ENCODE measurements around the gene SOCS1. TPM values are rescaled to one million over a fixed set of nuclear protein-coding genes. Genes with fewer than 3 reads are reported as not detected.

Gene SOCS1
- total RNA-seq, 1 experiment from 2014 or later: 2.6 TPM

GRCh38 chr16:11263737-11264136 is 7.7 kb upstream of the SOCS1 start:
- no peaks in the 10 kb centered on the region for H3K4me1 ChIP-seq (ENCODE audit: insufficient read depth, low read length, poor library complexity, severe bottlenecking)
- BruUV-seq (replicated peaks): no TSS peak
- CTCF ChIA-PET: interaction anchor here (0.8 kb wide), 1 partner anchor 9 kb away, joined by 3 read pairs; no protein-coding TSS in a partner anchor
- no peaks in the 10 kb centered on the region for H3K27me3 ChIP-seq (replicated peaks; ENCODE audit: insufficient read depth, low read depth, low read length, poor library complexity)
- no peak overlapping the region for H3K27ac ChIP-seq (ENCODE audit: low read depth, low read length, poor library complexity, severe bottlenecking)
- H3K4me3 ChIP-seq (ENCODE audit: low read depth, low read length, poor library complexity, severe bottlenecking): no peak overlapping the region
- intact Hi-C loops (cut with micrococcal nuclease; ENCODE audit: unreplicated experiment): no loop called here
- H3K36me3 ChIP-seq (ENCODE audit: insufficient read depth, low read length, poor library complexity, severe bottlenecking): no peaks in the 10 kb centered on the region
- no peaks in the 10 kb centered on the region for H3K9me3 ChIP-seq (ENCODE audit: low read depth, low read length, poor library complexity, severe bottlenecking)
- no peak for DNase-seq (ENCODE audit: low spot score)
- TF ChIP-seq, protein P1, sequence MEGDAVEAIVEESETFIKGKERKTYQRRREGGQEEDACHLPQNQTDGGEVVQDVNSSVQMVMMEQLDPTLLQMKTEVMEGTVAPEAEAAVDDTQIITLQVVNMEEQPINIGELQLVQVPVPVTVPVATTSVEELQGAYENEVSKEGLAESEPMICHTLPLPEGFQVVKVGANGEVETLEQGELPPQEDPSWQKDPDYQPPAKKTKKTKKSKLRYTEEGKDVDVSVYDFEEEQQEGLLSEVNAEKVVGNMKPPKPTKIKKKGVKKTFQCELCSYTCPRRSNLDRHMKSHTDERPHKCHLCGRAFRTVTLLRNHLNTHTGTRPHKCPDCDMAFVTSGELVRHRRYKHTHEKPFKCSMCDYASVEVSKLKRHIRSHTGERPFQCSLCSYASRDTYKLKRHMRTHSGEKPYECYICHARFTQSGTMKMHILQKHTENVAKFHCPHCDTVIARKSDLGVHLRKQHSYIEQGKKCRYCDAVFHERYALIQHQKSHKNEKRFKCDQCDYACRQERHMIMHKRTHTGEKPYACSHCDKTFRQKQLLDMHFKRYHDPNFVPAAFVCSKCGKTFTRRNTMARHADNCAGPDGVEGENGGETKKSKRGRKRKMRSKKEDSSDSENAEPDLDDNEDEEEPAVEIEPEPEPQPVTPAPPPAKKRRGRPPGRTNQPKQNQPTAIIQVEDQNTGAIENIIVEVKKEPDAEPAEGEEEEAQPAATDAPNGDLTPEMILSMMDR (conservative IDR thresholded peaks at IDR 0.05; ENCODE audit: low read depth, low read length): no peak
- TF ChIP-seq EZH2 (IDR thresholded peaks at IDR 0.05; ENCODE audit: borderline replicate concordance, low read depth, low read length, poor library complexity, severe bottlenecking): no peak
- POLR2A ChIA-PET (ENCODE audit: low non-redundant PET): no interaction called here

DNA sequence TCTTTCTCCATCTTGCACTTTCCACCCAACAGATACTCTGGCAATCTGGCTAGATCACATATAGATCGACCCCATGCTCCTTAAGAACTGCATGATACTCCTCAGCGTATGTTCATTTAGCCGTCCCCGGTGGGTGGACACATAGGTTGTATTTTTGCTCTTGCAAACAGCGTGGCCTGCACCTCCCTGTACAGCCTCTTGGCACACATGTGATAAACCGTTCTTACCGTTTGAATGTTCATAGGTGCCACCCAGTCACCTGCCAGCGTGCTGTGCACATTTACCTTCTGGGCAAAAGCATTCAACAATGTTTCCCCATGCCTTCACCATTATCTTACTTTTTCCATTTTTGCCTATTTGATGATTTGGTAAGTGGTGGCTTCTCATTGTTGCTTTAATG is 6.9 kb upstream of the SOCS1 start:
- Histone ChIP-seq H3K4me3 (ENCODE audit: low read depth, low read length, poor library complexity, severe bottlenecking) (no peak overlapping the region), H3K9me3 (ENCODE audit: low read depth, low read length, poor library complexity, severe bottlenecking) (no peaks in the 10 kb centered on the region), H3K36me3 (ENCODE audit: insufficient read depth, low read length, poor library complexity, severe bottlenecking) (no peaks in the 10 kb centered on the region), H3K4me1 (ENCODE audit: insufficient read depth, low read length, poor library complexity, severe bottlenecking) (no peaks in the 10 kb centered on the region), H3K27me3 (replicated peaks; ENCODE audit: insufficient read depth, low read depth, low read length, poor library complexity) (no peaks in the 10 kb centered on the region), H3K27ac (ENCODE audit: low read depth, low read length, poor library complexity, severe bottlenecking) (no peak overlapping the region)
- intact Hi-C loops (cut with micrococcal nuclease; ENCODE audit: unreplicated experiment): no loop called here
- ChIA-PET CTCF (interaction anchor here (0.8 kb wide), 1 partner anchor 292 kb away, joined by 5 read pairs; no protein-coding TSS in a partner anchor), POLR2A (ENCODE audit: low non-redundant PET) (no interaction called here)
- DNase-seq (ENCODE audit: low spot score): no peak
- TF ChIP-seq, protein P1 (conservative IDR thresholded peaks at IDR 0.05; ENCODE audit: low read depth, low read length): no peak
- TF ChIP-seq EZH2 (IDR thresholded peaks at IDR 0.05; ENCODE audit: borderline replicate concordance, low read depth, low read length, poor library complexity, severe bottlenecking): no peak
- BruUV-seq (replicated peaks): no TSS peak

GRCh38 chr16:11260596-11260966 is 4.6 kb upstream of the SOCS1 start:
- CTCF ChIA-PET: interaction anchor here (0.5 to 0.9 kb wide), 2 partner anchors 111 to 138 kb away, joined by 3 to 4 read pairs; no protein-coding TSS in a partner anchor
- no peaks in the 10 kb centered on the region for H3K27me3 ChIP-seq (replicated peaks; ENCODE audit: insufficient read depth, low read depth, low read length, poor library complexity)
- H3K27ac ChIP-seq (ENCODE audit: low read depth, low read length, poor library complexity, severe bottlenecking): no peak overlapping the region
- intact Hi-C loops (cut with micrococcal nuclease; ENCODE audit: unreplicated experiment): no loop called here
- no peaks in the 10 kb centered on the region for H3K36me3 ChIP-seq (ENCODE audit: insufficient read depth, low read length, poor library complexity, severe bottlenecking)
- H3K4me1 ChIP-seq (ENCODE audit: insufficient read depth, low read length, poor library complexity, severe bottlenecking): peaks cover 6% of the 10 kb centered on the region
- TF ChIP-seq EZH2 (IDR thresholded peaks at IDR 0.05; ENCODE audit: borderline replicate concordance, low read depth, low read length, poor library complexity, severe bottlenecking): no peak
- TF ChIP-seq, protein P1 (conservative IDR thresholded peaks at IDR 0.05; ENCODE audit: low read depth, low read length): no peak
- no peak for DNase-seq (ENCODE audit: low spot score)
- no TSS peak for BruUV-seq (replicated peaks)
- no peaks in the 10 kb centered on the region for H3K9me3 ChIP-seq (ENCODE audit: low read depth, low read length, poor library complexity, severe bottlenecking)
- H3K4me3 ChIP-seq (ENCODE audit: low read depth, low read length, poor library complexity, severe bottlenecking): no peak overlapping the region
- POLR2A ChIA-PET (ENCODE audit: low non-redundant PET): interaction anchor here (0.6 kb wide), 1 partner anchor 280 kb away, joined by 6 read pairs; no protein-coding TSS in a partner anchor

Data from A673 (cell line).